ENCODE results near the gene OR2F2. TPM values are rescaled to one million over a fixed set of nuclear protein-coding genes. Genes with fewer than 3 reads are reported as not detected.

OR2F2 gene
- total RNA-seq, 1 donor from 2014 or later, result not detected

DNA sequence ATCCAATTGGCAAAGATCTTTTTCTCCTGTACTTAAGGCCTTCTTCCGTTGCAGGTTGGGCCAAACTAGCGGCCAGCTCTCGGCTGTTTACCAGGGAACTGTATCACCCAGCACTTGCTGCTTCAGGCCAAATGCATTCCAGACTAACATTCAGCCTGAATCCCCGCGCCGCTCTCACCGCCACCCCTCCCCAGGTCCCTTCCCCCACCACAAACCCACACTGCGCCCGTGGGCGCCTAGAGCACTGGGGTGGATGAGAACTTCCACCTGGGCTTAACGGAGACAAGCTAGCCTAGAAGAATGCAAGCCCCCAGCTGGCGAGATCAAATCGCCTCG is 33.7 kb upstream of the OR2F2 start:
- TF ChIP-seq, protein P1, sequence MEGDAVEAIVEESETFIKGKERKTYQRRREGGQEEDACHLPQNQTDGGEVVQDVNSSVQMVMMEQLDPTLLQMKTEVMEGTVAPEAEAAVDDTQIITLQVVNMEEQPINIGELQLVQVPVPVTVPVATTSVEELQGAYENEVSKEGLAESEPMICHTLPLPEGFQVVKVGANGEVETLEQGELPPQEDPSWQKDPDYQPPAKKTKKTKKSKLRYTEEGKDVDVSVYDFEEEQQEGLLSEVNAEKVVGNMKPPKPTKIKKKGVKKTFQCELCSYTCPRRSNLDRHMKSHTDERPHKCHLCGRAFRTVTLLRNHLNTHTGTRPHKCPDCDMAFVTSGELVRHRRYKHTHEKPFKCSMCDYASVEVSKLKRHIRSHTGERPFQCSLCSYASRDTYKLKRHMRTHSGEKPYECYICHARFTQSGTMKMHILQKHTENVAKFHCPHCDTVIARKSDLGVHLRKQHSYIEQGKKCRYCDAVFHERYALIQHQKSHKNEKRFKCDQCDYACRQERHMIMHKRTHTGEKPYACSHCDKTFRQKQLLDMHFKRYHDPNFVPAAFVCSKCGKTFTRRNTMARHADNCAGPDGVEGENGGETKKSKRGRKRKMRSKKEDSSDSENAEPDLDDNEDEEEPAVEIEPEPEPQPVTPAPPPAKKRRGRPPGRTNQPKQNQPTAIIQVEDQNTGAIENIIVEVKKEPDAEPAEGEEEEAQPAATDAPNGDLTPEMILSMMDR (IDR thresholded peaks at IDR 0.05), result no peak
- H3K4me3 Mint-ChIP-seq (ENCODE audit: unreplicated experiment), result peak overlapping the region; percentile 95
- no peaks in the 10 kb centered on the region for H3K36me3 Mint-ChIP-seq (ENCODE audit: low read depth)
- peaks cover 38% of the 10 kb centered on the region for H3K4me1 Mint-ChIP-seq (ENCODE audit: low read depth)
- H3K27ac Mint-ChIP-seq (ENCODE audit: unreplicated experiment), result peak overlapping the region; percentile 96
- DNase-seq (ENCODE audit: low spot score), result no peak
- no peaks in the 10 kb centered on the region for H3K9me3 Mint-ChIP-seq (ENCODE audit: low read depth)
- no peaks in the 10 kb centered on the region for H3K27me3 Mint-ChIP-seq (ENCODE audit: low read depth)

DNA sequence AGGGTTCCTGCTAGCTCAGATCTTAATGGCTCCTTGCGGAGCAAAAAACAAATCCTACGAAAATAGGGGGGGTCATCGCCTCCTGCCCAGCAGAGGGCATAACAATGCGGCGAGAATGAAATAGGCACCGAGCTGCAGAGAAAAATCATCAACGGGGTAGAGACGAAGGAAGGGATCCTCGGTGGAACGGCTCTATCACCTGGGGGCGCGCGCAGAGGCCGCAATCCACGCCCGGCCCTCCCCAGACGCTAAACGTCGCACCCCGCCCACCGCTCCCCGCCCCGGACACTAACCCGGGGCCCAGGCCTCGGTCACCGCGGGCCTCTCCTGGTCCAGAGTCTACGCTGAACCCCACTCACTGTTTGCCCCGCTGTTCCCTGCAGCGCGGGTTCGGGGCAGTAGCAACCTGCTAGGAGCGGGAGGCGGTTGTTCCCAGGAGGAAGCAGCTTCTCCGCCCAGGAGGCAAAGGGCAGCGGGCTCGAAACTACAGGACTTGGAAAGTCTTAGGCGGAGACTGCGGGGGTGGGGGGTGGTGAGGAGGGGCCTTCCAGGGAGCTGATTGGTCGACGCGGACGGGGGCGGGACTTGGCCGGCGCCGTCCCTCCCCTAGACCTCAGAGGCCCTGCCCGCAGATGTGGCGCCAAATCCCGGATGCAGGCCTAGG is 33.2 kb upstream of the OR2F2 start, which contains the start of gene TCAF1:
TSS of gene TCAF1 (minus strand) at position 509 of the 664 bp plus-strand sequence. CDS start 25,568 bp downstream, outside the sequence.
- peak within 1 kb of the TSS; percentile 96 for H3K27ac Mint-ChIP-seq (ENCODE audit: unreplicated experiment)
- H3K27me3 Mint-ChIP-seq (ENCODE audit: low read depth), result no peaks in the 10 kb centered on the region
- peaks cover 35% of the 10 kb centered on the region for H3K4me1 Mint-ChIP-seq (ENCODE audit: low read depth)
- peak; percentile 97 for DNase-seq (ENCODE audit: low spot score)
- H3K36me3 Mint-ChIP-seq (ENCODE audit: low read depth), result no peaks in the 10 kb centered on the region
- TF ChIP-seq, protein P1 (IDR thresholded peaks at IDR 0.05), result peak; percentile 80
- H3K9me3 Mint-ChIP-seq (ENCODE audit: low read depth), result no peaks in the 10 kb centered on the region
- H3K4me3 Mint-ChIP-seq (ENCODE audit: unreplicated experiment), result peak within 1 kb of the TSS; percentile 95

DNA sequence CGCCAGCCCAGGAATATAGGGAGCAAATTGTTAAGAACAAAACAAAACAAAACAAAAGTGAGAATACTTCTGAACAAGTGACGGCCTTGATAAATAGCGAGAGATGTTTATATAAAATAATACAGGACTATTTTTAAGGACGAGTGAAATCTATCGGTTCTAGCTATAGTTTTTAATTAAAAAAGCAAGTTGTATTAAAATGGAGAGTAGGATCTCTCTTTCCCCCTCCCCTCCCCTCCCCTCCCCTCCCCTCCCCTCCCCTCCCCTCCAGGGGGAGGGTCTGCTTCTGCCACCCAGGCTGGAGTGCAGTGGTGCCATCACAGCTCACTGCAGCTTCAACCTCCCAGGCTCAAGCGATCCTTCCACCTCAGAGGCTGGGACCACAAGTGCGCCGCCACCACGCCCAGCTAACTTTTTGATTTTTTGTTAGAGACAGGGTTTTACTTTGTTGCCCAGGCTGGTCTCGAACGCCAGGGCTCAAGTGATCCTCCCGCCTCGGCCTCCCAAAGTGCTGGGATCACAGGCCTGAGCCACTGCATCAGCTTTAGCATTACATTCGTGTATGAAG is 32.6 kb upstream of the OR2F2 start:
- DNase-seq (ENCODE audit: low spot score), result no peak
- no peaks in the 10 kb centered on the region for H3K36me3 Mint-ChIP-seq (ENCODE audit: low read depth)
- no peaks in the 10 kb centered on the region for H3K9me3 Mint-ChIP-seq (ENCODE audit: low read depth)
- TF ChIP-seq, protein P1 (IDR thresholded peaks at IDR 0.05), result no peak
- H3K4me3 Mint-ChIP-seq (ENCODE audit: unreplicated experiment), result peak overlapping the region; percentile 95
- H3K27me3 Mint-ChIP-seq (ENCODE audit: low read depth), result no peaks in the 10 kb centered on the region
- peak overlapping the region; percentile 96 for H3K27ac Mint-ChIP-seq (ENCODE audit: unreplicated experiment)
- peaks cover 35% of the 10 kb centered on the region for H3K4me1 Mint-ChIP-seq (ENCODE audit: low read depth)

DNA sequence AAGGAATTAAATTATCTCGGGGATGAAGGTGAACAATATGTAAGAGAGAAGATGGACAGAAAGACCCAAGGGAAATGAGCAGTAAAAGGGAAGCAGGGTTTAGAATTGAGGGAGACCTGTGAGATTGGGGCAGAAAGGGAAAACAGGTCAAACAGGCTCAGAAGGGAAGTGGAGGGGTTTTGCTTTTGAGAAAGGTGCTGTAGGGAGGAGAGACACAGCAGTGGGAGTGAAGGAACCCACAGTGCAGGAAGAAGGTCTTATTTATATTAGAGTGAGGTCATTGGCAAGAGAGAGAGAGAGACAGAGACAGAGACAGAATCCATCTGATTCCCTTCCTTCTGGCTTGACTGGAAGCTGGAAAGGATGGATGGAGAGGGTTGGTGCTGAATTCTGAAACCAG is 29.5 kb upstream of the OR2F2 start:
- TF ChIP-seq, protein P1 (IDR thresholded peaks at IDR 0.05), result no peak
- no peak for DNase-seq (ENCODE audit: low spot score)
- no peak overlapping the region for H3K27ac Mint-ChIP-seq (ENCODE audit: unreplicated experiment)
- H3K4me3 Mint-ChIP-seq (ENCODE audit: unreplicated experiment), result no peak overlapping the region
- H3K4me1 Mint-ChIP-seq (ENCODE audit: low read depth), result peaks cover 19% of the 10 kb centered on the region
- no peaks in the 10 kb centered on the region for H3K9me3 Mint-ChIP-seq (ENCODE audit: low read depth)
- H3K36me3 Mint-ChIP-seq (ENCODE audit: low read depth), result no peaks in the 10 kb centered on the region
- no peaks in the 10 kb centered on the region for H3K27me3 Mint-ChIP-seq (ENCODE audit: low read depth)

DNA sequence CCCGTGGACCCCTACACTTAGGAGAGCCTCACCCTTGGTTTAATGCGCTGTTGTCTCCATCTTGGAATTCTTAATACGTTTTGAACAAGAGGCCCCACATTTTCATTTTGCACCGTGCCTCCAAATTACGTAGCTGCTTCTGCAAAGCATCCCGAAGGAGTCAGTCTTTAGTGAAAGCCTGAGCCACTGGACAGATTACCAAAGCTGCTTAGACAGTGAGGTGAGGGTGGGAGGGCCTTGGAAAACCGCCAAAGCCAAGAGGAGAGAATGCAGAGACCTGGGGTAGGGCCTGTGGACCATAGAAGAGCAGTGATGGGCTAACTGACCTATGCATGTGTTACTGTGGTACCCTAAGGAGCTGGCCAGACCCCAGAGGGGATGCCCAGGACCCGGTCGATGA is 28.9 kb upstream of the OR2F2 start:
- H3K9me3 Mint-ChIP-seq (ENCODE audit: low read depth), result no peaks in the 10 kb centered on the region
- H3K36me3 Mint-ChIP-seq (ENCODE audit: low read depth), result no peaks in the 10 kb centered on the region
- no peak for DNase-seq (ENCODE audit: low spot score)
- no peaks in the 10 kb centered on the region for H3K27me3 Mint-ChIP-seq (ENCODE audit: low read depth)
- H3K4me3 Mint-ChIP-seq (ENCODE audit: unreplicated experiment), result no peak overlapping the region
- H3K27ac Mint-ChIP-seq (ENCODE audit: unreplicated experiment), result no peak overlapping the region
- TF ChIP-seq, protein P1 (IDR thresholded peaks at IDR 0.05), result no peak
- peaks cover 19% of the 10 kb centered on the region for H3K4me1 Mint-ChIP-seq (ENCODE audit: low read depth)
